Left ventricle myocardium inferior (tissue), 1 donor: ENCODE measurements around the gene FKRP. TPM values are rescaled to one million over a fixed set of nuclear protein-coding genes. Genes with fewer than 3 reads are reported as not detected.

Experiments used
- DNase-seq: peaks from one replicate; pipeline ENCODE4 v3.0.0-alpha.2; 2020
- H3K27ac ChIP-seq: fragments of 200-600 bp; replicated peaks from 2 replicates; pipeline ENCODE4 v1.8.0; 2021
- H3K27me3 ChIP-seq: fragments of 200-600 bp; 2 replicates; pipeline ENCODE4 v1.8.0; 2021; ENCODE audit warnings: low read depth
- H3K36me3 ChIP-seq: fragments of 200-600 bp; 2 replicates; pipeline ENCODE4 v1.8.0; 2021
- H3K4me1 ChIP-seq: fragments of 200-600 bp; 2 replicates; pipeline ENCODE4 v1.8.0; 2021
- H3K4me3 ChIP-seq: fragments of 200-600 bp; 2 replicates; pipeline ENCODE4 v1.8.0; 2021; ENCODE audit warnings: mild to moderate bottlenecking, moderate library complexity
- H3K9me3 ChIP-seq: fragments of 200-600 bp; replicated peaks from 2 replicates; pipeline ENCODE4 v1.8.0; 2021
- CTCF ChIP-seq: fragments of 200-600 bp; IDR thresholded peaks from 2 replicates; pipeline ENCODE4 v1.8.0; 2021; ENCODE audit warnings: antibody characterized with exemption, mild to moderate bottlenecking, borderline replicate concordance
- intact Hi-C: fragments of 100-400 bp; cut with micrococcal nuclease; formaldehyde crosslinking; loops from one replicate; pipeline ENCODE4 v1.11.0; 2022
- long read RNA-seq: library from polyadenylated mRNA; unstranded; transcript quantifications from one replicate; pipeline ENCODE4 v2.0.0, GENCODE V29; 2021
- total RNA-seq: library from RNA; stranded (reverse); fragmentation: NEBNext Ultra II Directional; extraction: Animal tissue kit (Norgen Biotek cat#: 25700); gene quantifications from one replicate; pipeline ENCODE4 v1.2.1, GENCODE V29; 2021
- donor health status: DM: no; HTN: yes; CAD: no; lungs with severe emphysema.

Gene FKRP
- total RNA-seq, result 15.6 TPM
- long read RNA-seq, transcript FKRP-201 (4 exons, 3,332 nt), result major isoform, 8 of 32 reads
- long read RNA-seq, partial matches to known transcripts, result 3 of 32 reads
- long read RNA-seq, other reads (novel, unspliced or antisense), result 15 of 32 reads

GRCh38 chr19:46745521-46746280 is at the start of gene FKRP:
TSS of gene FKRP (plus strand) at chr19:46746057. CDS start at chr19:46755451, 9,394 bp downstream.
- DNase-seq, result peak; percentile 48
- intact Hi-C loops, result no loop called here
- H3K27me3 ChIP-seq, result no peaks in the 10 kb centered on the region
- H3K4me1 ChIP-seq, result peaks cover 62% of the 10 kb centered on the region
- no peaks in the 10 kb centered on the region for H3K9me3 ChIP-seq
- no peak for TF ChIP-seq CTCF
- peak within 1 kb of the TSS; percentile 98 for H3K4me3 ChIP-seq
- peak within 1 kb of the TSS; percentile 91 for H3K27ac ChIP-seq
- H3K36me3 ChIP-seq, result peaks cover 10% of the 10 kb centered on the region

GRCh38 chr19:46696866-46697203 is 49.0 kb upstream of the FKRP start:
- intact Hi-C loops, result no loop called here
- Histone ChIP-seq H3K27me3 (no peaks in the 10 kb centered on the region), H3K27ac (no peak overlapping the region), H3K9me3 (no peaks in the 10 kb centered on the region), H3K4me1 (peaks cover 15% of the 10 kb centered on the region), H3K4me3 (peak overlapping the region; percentile 46), H3K36me3 (peaks cover 89% of the 10 kb centered on the region)
- DNase-seq, result no peak
- no peak for TF ChIP-seq CTCF

GRCh38 chr19:46697204-46697960 is 48.5 kb upstream of the FKRP start:
- peaks cover 15% of the 10 kb centered on the region for H3K4me1 ChIP-seq
- peaks cover 89% of the 10 kb centered on the region for H3K36me3 ChIP-seq
- intact Hi-C loops, result no loop called here
- H3K9me3 ChIP-seq, result no peaks in the 10 kb centered on the region
- peak overlapping the region; percentile 46 for H3K4me3 ChIP-seq
- peak; percentile 89 for DNase-seq
- TF ChIP-seq CTCF, result no peak
- H3K27ac ChIP-seq, result peak overlapping the region; percentile 16
- H3K27me3 ChIP-seq, result no peaks in the 10 kb centered on the region

GRCh38 chr19:46698395-46699321 is 47.2 kb upstream of the FKRP start:
- H3K27ac ChIP-seq, result no peak overlapping the region
- H3K4me3 ChIP-seq, result no peak overlapping the region
- no peak for DNase-seq
- TF ChIP-seq CTCF, result no peak
- peaks cover 15% of the 10 kb centered on the region for H3K4me1 ChIP-seq
- peaks cover 90% of the 10 kb centered on the region for H3K36me3 ChIP-seq
- no peaks in the 10 kb centered on the region for H3K9me3 ChIP-seq
- intact Hi-C loops, result no loop called here
- no peaks in the 10 kb centered on the region for H3K27me3 ChIP-seq

GRCh38 chr19:46700704-46701103 is 45.2 kb upstream of the FKRP start:
- intact Hi-C loops, result no loop called here
- no peak for TF ChIP-seq CTCF
- Histone ChIP-seq H3K27me3 (no peaks in the 10 kb centered on the region), H3K27ac (no peak overlapping the region), H3K36me3 (peaks cover 75% of the 10 kb centered on the region), H3K9me3 (no peaks in the 10 kb centered on the region), H3K4me1 (peaks cover 15% of the 10 kb centered on the region), H3K4me3 (no peak overlapping the region)
- DNase-seq, result no peak
